Keratinocyte (primary cell): ENCODE results near the gene LYPD8. TPM values are rescaled to one million over a fixed set of nuclear protein-coding genes. Genes with fewer than 3 reads are reported as not detected.

ENCODE experiments used
- DNase-seq: peaks from one replicate; pipeline ENCODE4 v3.0.0-alpha.2; 2011; ENCODE audit warnings: low read depth, missing footprints, low spot score
- FAIRE-seq: peaks from 2 replicates; lab custom pipeline; 2011; peaks lifted over from hg19 to GRCh38; lab: Jason Lieb, UNC
- H2AFZ ChIP-seq: 2 replicates; pipeline ENCODE4 v1.6.0; 2012; ENCODE audit warnings: low read length, control low read depth, inconsistent platforms; ENCODE audit not compliant: control insufficient read depth
- H3K27ac ChIP-seq: 2 replicates; pipeline ENCODE4 v1.5.1; 2011; ENCODE audit warnings: low read length; ENCODE audit not compliant: control insufficient read depth, insufficient read depth
- H3K27me3 ChIP-seq: 3 replicates; pipeline ENCODE4 v1.6.0; 2011; ENCODE audit warnings: low read length; ENCODE audit not compliant: control insufficient read depth, insufficient read depth; ENCODE audit errors: extremely low read depth
- H3K36me3 ChIP-seq, 2 experiments: 2 replicates in 1 of 2; 3 replicates in 1 of 2; pipeline ENCODE4 v1.5.1; 2011; ENCODE audit warnings: low read length in 2 of 2, mild to moderate bottlenecking in 1 of 2; ENCODE audit not compliant: control insufficient read depth in 2 of 2, insufficient read depth in 2 of 2; ENCODE audit errors: extremely low read depth in 1 of 2
- H3K4me1 ChIP-seq: 3 replicates; pipeline ENCODE4 v1.5.1; 2011; ENCODE audit warnings: low read length; ENCODE audit not compliant: control insufficient read depth, insufficient read depth; ENCODE audit errors: extremely low read depth
- H3K4me2 ChIP-seq: 3 replicates; pipeline ENCODE4 v1.6.0; 2011; ENCODE audit warnings: low read depth, low read length; ENCODE audit not compliant: control insufficient read depth, insufficient read depth; ENCODE audit errors: extremely low read depth
- H3K4me3 ChIP-seq, 3 experiments: fragments of 200-600 bp in 1 of 3; sonication (generic) in 1 of 3; 2 replicates in 2 of 3; 3 replicates in 1 of 3; pipeline ENCODE4 v1.5.1; 2011 to 2016; ENCODE audit warnings: low read length in 3 of 3, mild to moderate bottlenecking in 3 of 3, control low read depth in 2 of 3, inconsistent platforms in 1 of 3, low read depth in 1 of 3, mixed read lengths in 1 of 3, mixed run types in 1 of 3, moderate library complexity in 1 of 3; ENCODE audit not compliant: control insufficient read depth in 2 of 3, insufficient read depth in 2 of 3; ENCODE audit errors: extremely low read depth in 1 of 3
- H3K79me2 ChIP-seq: 2 replicates; pipeline ENCODE4 v1.6.0; 2012; ENCODE audit warnings: low read length; ENCODE audit not compliant: control insufficient read depth, insufficient read depth
- H3K9ac ChIP-seq: 3 replicates; pipeline ENCODE4 v1.6.0; 2011; ENCODE audit warnings: low read length; ENCODE audit not compliant: control insufficient read depth, insufficient read depth; ENCODE audit errors: extremely low read depth
- H3K9me1 ChIP-seq: 3 replicates; pipeline ENCODE4 v1.6.0; 2011; ENCODE audit warnings: low read length; ENCODE audit not compliant: control insufficient read depth, insufficient read depth; ENCODE audit errors: extremely low read depth
- H3K9me3 ChIP-seq: 2 replicates; pipeline ENCODE4 v1.5.1; 2012; ENCODE audit warnings: low read depth, low read length; ENCODE audit not compliant: control insufficient read depth
- H4K20me1 ChIP-seq: 3 replicates; pipeline ENCODE4 v1.6.0; 2011; ENCODE audit warnings: low read length; ENCODE audit not compliant: control insufficient read depth, insufficient read depth; ENCODE audit errors: extremely low read depth
- CTCF ChIP-seq, 3 experiments: IDR thresholded peaks in 1 of 3; conservative IDR thresholded peaks in 1 of 3; optimal IDR thresholded peaks in 1 of 3; 2 replicates in 2 of 3; 3 replicates in 1 of 3; pipeline versions ENCODE3 to v1.5.1; 2011; ENCODE audit warnings: low read length in 3 of 3, mild to moderate bottlenecking in 3 of 3, moderate library complexity in 2 of 3, control low read depth in 1 of 3, inconsistent platforms in 1 of 3; ENCODE audit not compliant: insufficient read depth in 2 of 3; ENCODE audit errors: extremely low read depth in 1 of 3
- EZH2 ChIP-seq: IDR thresholded peaks from one replicate; pipeline ENCODE4 v1.6.1; 2012; ENCODE audit warnings: inconsistent platforms, mild to moderate bottlenecking, low read length, moderate library complexity
- dilution Hi-C: fragments of 300-500 bp; cut with MboI; formaldehyde crosslinking; loops from one replicate; pipeline ENCODE4 v1.7.0; 2020; ENCODE audit warnings: low sequenced_read_pairs; ENCODE audit not compliant: extremely low pct_ligation_motif_present
- polyA plus RNA-seq, 5 experiments: library from polyadenylated mRNA; depleted of rRNA in 3 of 5; stranded (reverse) in 3 of 5; stranded (forward) in 1 of 5; unstranded in 1 of 5; fragments of >200 nt; gene quantifications; 1 replicate in 1 of 5; 2 replicates in 3 of 5; 3 replicates in 1 of 5; pipeline versions ENCODE4 v1.2.1 to v1.2.3, GENCODE V29; 2011 to 2012; ENCODE audit warnings: missing spikeins in 2 of 5, low read depth in 1 of 5, low replicate concordance in 1 of 5

Gene LYPD8
- polyA plus RNA-seq, 1 donor (not counting 4 experiments of a cell fraction or from before 2014, with no cell fraction given) = not detected

DNA sequence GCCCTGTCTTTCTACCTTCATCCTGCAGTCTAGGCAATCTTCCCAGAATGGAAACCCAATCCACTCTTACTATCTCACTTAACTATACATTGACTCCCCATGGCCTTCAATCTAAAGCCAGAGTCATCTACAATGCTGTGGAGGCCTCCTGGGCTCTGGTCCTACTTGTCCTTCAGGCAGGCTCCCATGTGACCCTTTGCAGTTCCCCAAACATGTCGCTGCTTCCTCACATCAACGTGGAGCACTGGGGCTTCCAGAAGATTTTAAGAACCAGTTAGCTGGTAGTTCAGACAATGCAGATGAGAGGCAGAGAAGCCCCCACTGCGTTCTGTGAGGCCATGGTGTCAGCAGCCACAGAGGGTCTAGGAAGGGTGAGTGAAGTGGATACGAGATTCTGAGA lies 18.6 kb downstream of the LYPD8 start:
- Histone ChIP-seq H3K9me3 (no peaks in the 10 kb centered on the region), H3K79me2 (no peaks in the 10 kb centered on the region), H3K4me3 (no peak overlapping the region), H3K27ac (no peak overlapping the region), H4K20me1 (no peaks in the 10 kb centered on the region), H3K27me3 (no peaks in the 10 kb centered on the region), H2AFZ (no peak overlapping the region), H3K9me1 (no peaks in the 10 kb centered on the region), H3K4me2 (no peak overlapping the region), H3K9ac (no peak overlapping the region), H3K36me3 (no peaks in the 10 kb centered on the region), H3K4me1 (no peaks in the 10 kb centered on the region)
- dilution Hi-C loops = no loop called here
- no peak for TF ChIP-seq CTCF (optimal IDR thresholded peaks at IDR 0.05 in 1 of 3, IDR thresholded peaks at IDR 0.05 in 1 of 3, conservative IDR thresholded peaks at IDR 0.05 in 1 of 3; ENCODE audit: extremely low read depth in 1 of 3, insufficient read depth in 2 of 3, low read length in 3 of 3)
- TF ChIP-seq EZH2 = no peak
- DNase-seq = no peak
- no peak for FAIRE-seq

GRCh38 chr1:248733566-248733965 lies 22.0 kb downstream of the LYPD8 start:
- dilution Hi-C loops = no loop called here
- Histone ChIP-seq H3K4me2 (no peak overlapping the region), H4K20me1 (no peaks in the 10 kb centered on the region), H3K4me1 (no peaks in the 10 kb centered on the region), H3K9me3 (no peaks in the 10 kb centered on the region), H3K36me3 (no peaks in the 10 kb centered on the region), H3K9me1 (no peaks in the 10 kb centered on the region), H3K27ac (no peak overlapping the region), H3K4me3 (no peak overlapping the region), H3K27me3 (no peaks in the 10 kb centered on the region), H3K79me2 (no peaks in the 10 kb centered on the region), H3K9ac (no peak overlapping the region), H2AFZ (no peak overlapping the region)
- DNase-seq = no peak
- TF ChIP-seq EZH2 (no peak), CTCF (optimal IDR thresholded peaks at IDR 0.05 in 1 of 3, IDR thresholded peaks at IDR 0.05 in 1 of 3, conservative IDR thresholded peaks at IDR 0.05 in 1 of 3; ENCODE audit: extremely low read depth in 1 of 3, insufficient read depth in 2 of 3, low read length in 3 of 3) (no peak)
- FAIRE-seq = no peak
